Heart left ventricle (tissue), 16 donors: Measurements from ENCODE around the gene PDRG1. TPM values are rescaled to one million over a fixed set of nuclear protein-coding genes. Genes with fewer than 3 reads are reported as not detected.

Experiments used
- ATAC-seq, 4 donors: fragments of 200-7000 bp; cut with Tn5 transposase; one replicate each; pipeline ENCODE4 v1.9.1; 2020 to 2022; ENCODE audit warnings: moderate library complexity in 4 of 4, mild to moderate bottlenecking in 3 of 4, moderate number of reproducible peaks in 1 of 4
- DNase-seq, 5 donors: peaks; one replicate each; pipeline ENCODE4 v3.0.0-alpha.2; 2020
- H3K27ac ChIP-seq, 12 donors: fragments of 200-600 bp; sonication (generic) in 4 of 12; one replicate each; pipeline versions ENCODE4 v1.5.0 to v1.8.0; 2016 to 2022; ENCODE audit warnings: mild to moderate bottlenecking in 2 of 12
- H3K27me3 ChIP-seq, 9 donors: fragments of 200-600 bp; sonication (generic) in 2 of 9; one replicate each; pipeline versions ENCODE4 v1.5.1 to v1.8.0; 2016 to 2022; ENCODE audit warnings: mild to moderate bottlenecking in 3 of 9
- H3K36me3 ChIP-seq, 9 donors: fragments of 200-600 bp; sonication (generic) in 2 of 9; one replicate each; pipeline versions ENCODE4 v1.5.0 to v1.8.0; 2018 to 2022; ENCODE audit warnings: mild to moderate bottlenecking in 2 of 9
- H3K4me1 ChIP-seq, 12 donors: fragments of 200-600 bp; sonication (generic) in 4 of 12; one replicate each; pipeline versions ENCODE4 v1.5.0 to v1.8.0; 2016 to 2022; ENCODE audit warnings: mild to moderate bottlenecking in 3 of 12
- H3K4me3 ChIP-seq, 12 donors: fragments of 200-600 bp; sonication (generic) in 4 of 12; one replicate each; pipeline versions ENCODE4 v1.5.0 to v1.8.0; 2017 to 2022; ENCODE audit warnings: mild to moderate bottlenecking in 9 of 12, moderate library complexity in 4 of 12
- H3K9me3 ChIP-seq, 12 donors: fragments of 200-600 bp; sonication (generic) in 4 of 12; one replicate each; pipeline versions ENCODE4 v1.5.0 to v1.8.0; 2016 to 2022; ENCODE audit warnings: mild to moderate bottlenecking in 1 of 12
- CTCF ChIP-seq, 12 donors: fragments of 200-600 bp; sonication (generic) in 4 of 12; IDR thresholded peaks; one replicate each; pipeline versions ENCODE4 v1.5.0 to v1.8.0; 2018 to 2022; ENCODE audit warnings: antibody characterized with exemption in 12 of 12, mild to moderate bottlenecking in 5 of 12
- POLR2A ChIP-seq, 2 donors: fragments of 450-650 bp; IDR thresholded peaks; one replicate each; pipeline ENCODE4 v1.6.1; 2017; ENCODE audit warnings: antibody characterized with exemption in 2 of 2, mild to moderate bottlenecking in 2 of 2, moderate library complexity in 2 of 2
- WGBS, 4 donors: extraction: QIAGEN DNeasy Blood & Tissue Kit in 2 of 4; methylation state at CpG; one replicate each; pipeline versions ENCODE4 v1.1.5 to v1.1.7; 2013 to 2018; 5-methylcytosine and 5-hydroxymethylcytosine counted together
- intact Hi-C, 10 donors: fragments of 100-400 bp; cut with DNase I; formaldehyde crosslinking; loops; one replicate each; pipeline versions ENCODE4 v1.11.1 to v1.14.2; 2022
- polyA plus RNA-seq, 2 donors: library from polyadenylated mRNA; stranded (reverse); fragments of 200-250 nt; gene quantifications; one replicate each; pipeline ENCODE4 v1.2.3, GENCODE V29; 2013
- total RNA-seq, 9 donors: library from RNA; depleted of rRNA in 2 of 9; stranded (reverse); fragments of >200 nt in 2 of 9; fragmentation: NEBNext Ultra II Directional in 3 of 9; extraction: Animal tissue kit (Norgen Biotek cat#: 25700) in 3 of 9; gene quantifications; one replicate each; pipeline versions ENCODE4 v1.1.0 to v1.2.4, GENCODE V29; 2016 to 2023
- donor health status: ischemic (EF 13 %, LVEDD 7.1; RV severe dilation, severe dysfunction).
- donor health status: healthy with polysubstance abuse.
- donor health status: DM: no; HTN: yes; CAD: no.
- donor health status: DM: no; HTN: no; CAD: no.
- donor health status: ischemic (EF 25% LVEDD 6.9; RV normal size, moderate dysfunction).
- donor health status: ischemic (EF 25% LVEDD 5.7; RV mildly dilated, moderate dysfunction).
- donor health status: healthy.
- donor health status: DM: yes; HTN: yes; CAD: no.
- donor health status: ischemic (EF 35%, LVEDD 5.7; RV mildly dilated, moderate dysfunction).
- donor health status: nonischemic (EF 11% LVEDD 7.7; RV severe dilation, severe dysfunction).
- donor health status: DM: yes; HTN: yes; CAD: no.
- donor health status: PGD.
- donor health status: ischemic (EF 29% LVEDD 5.4; RV normal size, mild dysfunction).
- donor health status: nonischemic (EF 23%, LVEDD 6.1; RV moderate dilation, normal function).

Gene PDRG1
- total and polyA plus RNA-seq, 11 donors, result 5.2 to 15.2 (median 7.6) TPM

GRCh38 chr20:31956556-31957526 is 5.0 kb upstream of the PDRG1 start:
- DNase-seq (no peak), ATAC-seq (no peak)
- intact Hi-C loops, result loop anchor here in 2 of 10 donors (10.0 kb wide), 2 partner anchors 78 to 132 kb away; no protein-coding TSS in a partner anchor
- H3K36me3 ChIP-seq, result no peaks in the 10 kb centered on the region
- H3K4me1 ChIP-seq, result peaks cover 0 to 4% (median 0%) of the 10 kb centered on the region in 12 donors
- H3K27me3 ChIP-seq, result peaks cover 0 to 15% (median 0%) of the 10 kb centered on the region in 9 donors
- H3K9me3 ChIP-seq, result no peaks in the 10 kb centered on the region
- 40 to 50% (median 43%) methylated on average over 11 of the region's 11 CpGs for WGBS, 4 donors
- H3K27ac ChIP-seq, result no peak overlapping the region
- H3K4me3 ChIP-seq, result no peak overlapping the region
- TF ChIP-seq POLR2A (IDR thresholded peaks at IDR 0.05) (no peak), CTCF (IDR thresholded peaks at IDR 0.05) (no peak)

- TF ChIP-seq CTCF (IDR thresholded peaks at IDR 0.05) (no peak), POLR2A (IDR thresholded peaks at IDR 0.05) (no peak)
- no peak for DNase-seq
- H3K27ac ChIP-seq, result no peak overlapping the region
- H3K9me3 ChIP-seq, result no peaks in the 10 kb centered on the region
- peaks cover 0 to 20% (median 15%) of the 10 kb centered on the region in 12 donors for H3K4me1 ChIP-seq
- ATAC-seq, result no peak
- peaks cover 0 to 13% (median 0%) of the 10 kb centered on the region in 9 donors for H3K27me3 ChIP-seq
- WGBS, 4 donors, result 63 to 79% (median 75%) methylated on average over 1 of the region's 1 CpG
- no peak overlapping the region for H3K4me3 ChIP-seq
- peaks cover 0 to 7% (median 4%) of the 10 kb centered on the region in 9 donors for H3K36me3 ChIP-seq
- intact Hi-C loops, result loop anchor here in 7 of 10 donors (2.0 to 10.0 kb wide), 7 partner anchors 78 to 132 kb away; partner anchors contain the start of genes DUSP15 (in 1 of the 7) and TTLL9 (in 1 of the 7)
Measured at GRCh38 chr20:31954500-31954899, 2.7 kb upstream of the PDRG1 start.

DNA sequence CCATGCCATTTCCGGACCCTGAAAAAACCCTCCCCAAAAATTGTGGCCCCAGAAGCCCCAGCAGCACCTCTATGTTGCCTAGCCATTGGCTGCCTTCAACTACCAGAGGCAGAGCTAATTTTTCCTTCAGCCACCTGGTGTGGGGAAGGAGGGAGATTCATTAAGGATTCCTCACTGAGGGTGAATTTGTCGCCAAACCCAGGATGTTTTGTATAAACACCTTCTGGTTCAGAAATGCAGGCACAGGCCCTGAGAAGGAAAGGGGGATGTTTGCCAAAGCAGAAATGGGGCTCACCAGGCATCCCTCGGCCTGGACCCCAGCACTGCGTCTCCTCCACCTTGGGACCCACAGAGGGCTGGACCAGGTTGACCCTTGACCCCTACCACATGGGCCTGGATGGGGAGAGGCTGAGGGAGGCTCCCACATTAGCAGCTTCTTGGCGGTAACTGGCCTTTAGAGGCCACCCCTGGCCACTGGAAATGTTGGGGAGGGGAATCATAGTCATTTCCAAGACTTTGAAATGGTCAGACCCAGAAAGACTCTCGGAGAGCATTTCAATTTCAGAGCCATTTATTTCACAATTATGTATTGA is 1.8 kb upstream of the PDRG1 start:
- peaks cover 0 to 13% (median 0%) of the 10 kb centered on the region in 9 donors for H3K27me3 ChIP-seq
- DNase-seq, result no peak
- 88 to 93% (median 89%) methylated on average over 6 of the region's 6 CpGs for WGBS, 4 donors
- no peak for ATAC-seq
- H3K27ac ChIP-seq, result no peak overlapping the region
- peaks cover 0 to 20% (median 15%) of the 10 kb centered on the region in 12 donors for H3K4me1 ChIP-seq
- peaks cover 0 to 14% (median 11%) of the 10 kb centered on the region in 9 donors for H3K36me3 ChIP-seq
- no peak for TF ChIP-seq CTCF (IDR thresholded peaks at IDR 0.05)
- no peak for TF ChIP-seq POLR2A (IDR thresholded peaks at IDR 0.05)
- H3K4me3 ChIP-seq, result no peak overlapping the region
- intact Hi-C loops, result loop anchor here in 8 of 10 donors (2.0 to 10.0 kb wide), 10 partner anchors 79 to 131 kb away; partner anchors contain the start of genes DUSP15 (in 1 of the 8) and TTLL9 (in 1 of the 8)
- no peaks in the 10 kb centered on the region for H3K9me3 ChIP-seq
